ENCODE results near the gene AVL9. TPM values are rescaled to one million over a fixed set of nuclear protein-coding genes. Genes with fewer than 3 reads are reported as not detected.

The AVL9 gene
- total RNA-seq, 1 donor from 2014 or later, result 21.2 TPM

GRCh38 chr7:32579776-32580175, 84.5 kb downstream of the AVL9 start:
- DNase-seq (ENCODE audit: extremely low spot score, unreplicated experiment), result no peak
- H3K36me3 Mint-ChIP-seq (ENCODE audit: unreplicated experiment), result peaks cover 47% of the 10 kb centered on the region
- no peaks in the 10 kb centered on the region for H3K4me1 Mint-ChIP-seq (ENCODE audit: unreplicated experiment)
- no peak overlapping the region for H3K27ac Mint-ChIP-seq (ENCODE audit: unreplicated experiment)
- TF ChIP-seq, protein P1, sequence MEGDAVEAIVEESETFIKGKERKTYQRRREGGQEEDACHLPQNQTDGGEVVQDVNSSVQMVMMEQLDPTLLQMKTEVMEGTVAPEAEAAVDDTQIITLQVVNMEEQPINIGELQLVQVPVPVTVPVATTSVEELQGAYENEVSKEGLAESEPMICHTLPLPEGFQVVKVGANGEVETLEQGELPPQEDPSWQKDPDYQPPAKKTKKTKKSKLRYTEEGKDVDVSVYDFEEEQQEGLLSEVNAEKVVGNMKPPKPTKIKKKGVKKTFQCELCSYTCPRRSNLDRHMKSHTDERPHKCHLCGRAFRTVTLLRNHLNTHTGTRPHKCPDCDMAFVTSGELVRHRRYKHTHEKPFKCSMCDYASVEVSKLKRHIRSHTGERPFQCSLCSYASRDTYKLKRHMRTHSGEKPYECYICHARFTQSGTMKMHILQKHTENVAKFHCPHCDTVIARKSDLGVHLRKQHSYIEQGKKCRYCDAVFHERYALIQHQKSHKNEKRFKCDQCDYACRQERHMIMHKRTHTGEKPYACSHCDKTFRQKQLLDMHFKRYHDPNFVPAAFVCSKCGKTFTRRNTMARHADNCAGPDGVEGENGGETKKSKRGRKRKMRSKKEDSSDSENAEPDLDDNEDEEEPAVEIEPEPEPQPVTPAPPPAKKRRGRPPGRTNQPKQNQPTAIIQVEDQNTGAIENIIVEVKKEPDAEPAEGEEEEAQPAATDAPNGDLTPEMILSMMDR (IDR thresholded peaks at IDR 0.05), result no peak
- no peaks in the 10 kb centered on the region for H3K9me3 Mint-ChIP-seq (ENCODE audit: unreplicated experiment)
- H3K27me3 Mint-ChIP-seq (ENCODE audit: unreplicated experiment), result no peaks in the 10 kb centered on the region
- no peak overlapping the region for H3K4me3 Mint-ChIP-seq (ENCODE audit: unreplicated experiment)

DNA sequence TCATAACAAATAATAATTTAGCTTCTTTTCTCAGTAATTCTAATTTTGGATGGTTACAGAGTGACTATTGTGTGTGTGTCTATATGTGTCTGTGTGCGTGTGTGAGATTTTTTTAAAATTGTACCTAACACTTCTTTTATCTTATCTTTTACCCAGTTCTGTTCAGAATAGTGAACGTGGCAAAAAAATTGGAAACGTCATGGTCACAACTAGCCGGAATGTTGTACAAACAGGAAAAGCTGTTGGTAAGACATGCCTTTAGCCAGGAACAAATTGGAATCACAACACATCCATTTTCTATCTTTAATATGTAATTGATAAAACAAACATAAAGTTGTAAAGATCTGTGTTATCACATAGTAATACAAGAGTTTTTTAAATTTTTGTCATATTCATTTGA, 85.4 kb downstream of the AVL9 start:
- peaks cover 52% of the 10 kb centered on the region for H3K36me3 Mint-ChIP-seq (ENCODE audit: unreplicated experiment)
- no peaks in the 10 kb centered on the region for H3K9me3 Mint-ChIP-seq (ENCODE audit: unreplicated experiment)
- peaks cover 3% of the 10 kb centered on the region for H3K4me1 Mint-ChIP-seq (ENCODE audit: unreplicated experiment)
- no peak overlapping the region for H3K4me3 Mint-ChIP-seq (ENCODE audit: unreplicated experiment)
- TF ChIP-seq, protein P1 (IDR thresholded peaks at IDR 0.05), result no peak
- H3K27me3 Mint-ChIP-seq (ENCODE audit: unreplicated experiment), result no peaks in the 10 kb centered on the region
- DNase-seq (ENCODE audit: extremely low spot score, unreplicated experiment), result no peak
- no peak overlapping the region for H3K27ac Mint-ChIP-seq (ENCODE audit: unreplicated experiment)

GRCh38 chr7:32582036-32582435, 86.7 kb downstream of the AVL9 start:
- Mint-ChIP-seq H3K27me3 (ENCODE audit: unreplicated experiment) (no peaks in the 10 kb centered on the region), H3K4me1 (ENCODE audit: unreplicated experiment) (peaks cover 17% of the 10 kb centered on the region)
- TF ChIP-seq, protein P1 (IDR thresholded peaks at IDR 0.05), result no peak

DNA sequence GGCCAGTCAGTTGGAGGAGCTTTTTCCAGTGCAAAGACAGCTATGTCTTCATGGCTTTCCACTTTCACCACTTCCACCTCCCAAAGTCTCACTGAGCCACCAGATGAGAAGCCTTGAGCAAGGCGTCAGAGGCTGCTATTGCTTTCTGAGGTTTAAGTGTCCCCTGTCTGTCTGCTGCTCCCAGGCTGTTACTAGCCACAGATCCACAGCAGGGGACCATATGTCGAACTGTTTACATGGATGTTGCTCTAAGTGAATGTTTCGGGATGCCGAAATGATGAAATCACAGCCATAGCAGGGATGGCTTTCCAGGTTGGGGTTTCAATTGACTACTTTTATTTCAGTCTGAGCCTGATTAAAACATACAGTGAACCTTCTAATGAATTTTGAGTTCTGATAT, 88.5 kb downstream of the AVL9 start:
- H3K27me3 Mint-ChIP-seq (ENCODE audit: unreplicated experiment), result no peaks in the 10 kb centered on the region
- peaks cover 35% of the 10 kb centered on the region for H3K4me1 Mint-ChIP-seq (ENCODE audit: unreplicated experiment)
- TF ChIP-seq, protein P1 (IDR thresholded peaks at IDR 0.05), result no peak
- H3K9me3 Mint-ChIP-seq (ENCODE audit: unreplicated experiment), result no peaks in the 10 kb centered on the region
- H3K27ac Mint-ChIP-seq (ENCODE audit: unreplicated experiment), result no peak overlapping the region
- no peak for DNase-seq (ENCODE audit: extremely low spot score, unreplicated experiment)
- peaks cover 38% of the 10 kb centered on the region for H3K36me3 Mint-ChIP-seq (ENCODE audit: unreplicated experiment)
- no peak overlapping the region for H3K4me3 Mint-ChIP-seq (ENCODE audit: unreplicated experiment)

More at GRCh38 chr7:32582036-32582435, 86.7 kb downstream of the AVL9 start:
- no peak for DNase-seq (ENCODE audit: extremely low spot score, unreplicated experiment)
- Mint-ChIP-seq H3K9me3 (ENCODE audit: unreplicated experiment) (no peaks in the 10 kb centered on the region), H3K36me3 (ENCODE audit: unreplicated experiment) (peaks cover 48% of the 10 kb centered on the region), H3K27ac (ENCODE audit: unreplicated experiment) (no peak overlapping the region), H3K4me3 (ENCODE audit: unreplicated experiment) (no peak overlapping the region)

- Mint-ChIP-seq H3K27ac (ENCODE audit: unreplicated experiment) (peak overlapping the region; percentile 77), H3K4me3 (ENCODE audit: unreplicated experiment) (no peak overlapping the region), H3K4me1 (ENCODE audit: unreplicated experiment) (peaks cover 42% of the 10 kb centered on the region), H3K9me3 (ENCODE audit: unreplicated experiment) (no peaks in the 10 kb centered on the region), H3K36me3 (ENCODE audit: unreplicated experiment) (peaks cover 33% of the 10 kb centered on the region), H3K27me3 (ENCODE audit: unreplicated experiment) (no peaks in the 10 kb centered on the region)
- DNase-seq (ENCODE audit: extremely low spot score, unreplicated experiment), result no peak
- TF ChIP-seq, protein P1 (IDR thresholded peaks at IDR 0.05), result no peak
These were observed 91.3 kb downstream of the AVL9 start for GRCh38 chr7:32586291-32587221.
